Muscle of leg (tissue), 11 donors: Measurements from ENCODE around the gene THY1. TPM values are rescaled to one million over a fixed set of nuclear protein-coding genes. Genes with fewer than 3 reads are reported as not detected.
A peak's percentile ranks its signal among the peaks of the same experiment; 100 is the strongest.
"Not testable (repeated sequence)": the region's sequence is repeated elsewhere in the genome, so short reads cannot be mapped to it uniquely, and the experiment has no call there.

Experiments used
- DNase-seq: peaks from one replicate; pipeline ENCODE4 v3.0.0; 2013
- H3K27ac ChIP-seq: one replicate; pipeline ENCODE4 v1.5.1; 2013; ENCODE audit warnings: mild to moderate bottlenecking, low read length, control low read depth
- H3K27me3 ChIP-seq: one replicate; pipeline ENCODE4 v1.6.1; 2013; ENCODE audit warnings: low read length; ENCODE audit not compliant: control insufficient read depth, insufficient read depth
- H3K36me3 ChIP-seq: one replicate; pipeline ENCODE4 v1.6.1; 2013; ENCODE audit warnings: low read length; ENCODE audit not compliant: control insufficient read depth, insufficient read depth
- H3K4me1 ChIP-seq: one replicate; pipeline ENCODE4 v1.6.1; 2013; ENCODE audit warnings: low read length; ENCODE audit not compliant: control insufficient read depth, insufficient read depth
- H3K4me3 ChIP-seq: one replicate; pipeline ENCODE4 v1.5.1; 2013; ENCODE audit warnings: low read length, control low read depth
- H3K9me3 ChIP-seq: replicated peaks from 2 replicates; pipeline ENCODE4 v1.6.1; 2013; ENCODE audit warnings: low read depth, low read length; ENCODE audit not compliant: control insufficient read depth
- WGBS: methylation state at CpG from one replicate; pipeline ENCODE4 v1.1.5; 2013; ENCODE audit warnings: missing lambda C conversion rate; ENCODE audit not compliant: insufficient coverage; 5-methylcytosine and 5-hydroxymethylcytosine counted together
- polyA plus RNA-seq, 8 donors: library from polyadenylated mRNA; unstranded; fragments of 120-200 nt; gene quantifications; one replicate each; pipeline versions ENCODE4 v1.2.1 to v1.2.3, GENCODE V29; 2013; ENCODE audit warnings: inconsistent platforms in 1 of 8, low replicate concordance in 1 of 8; ENCODE audit not compliant: insufficient read length in 8 of 8, insufficient read depth in 1 of 8
- total RNA-seq: library from RNA; stranded (reverse); fragments of 120-200 nt; gene quantifications from one replicate; pipeline ENCODE4 v1.2.4, GENCODE V29; 2013

Gene THY1
- total and polyA plus RNA-seq, 9 donors, result 89.3 to 202 (median 161) TPM

DNA sequence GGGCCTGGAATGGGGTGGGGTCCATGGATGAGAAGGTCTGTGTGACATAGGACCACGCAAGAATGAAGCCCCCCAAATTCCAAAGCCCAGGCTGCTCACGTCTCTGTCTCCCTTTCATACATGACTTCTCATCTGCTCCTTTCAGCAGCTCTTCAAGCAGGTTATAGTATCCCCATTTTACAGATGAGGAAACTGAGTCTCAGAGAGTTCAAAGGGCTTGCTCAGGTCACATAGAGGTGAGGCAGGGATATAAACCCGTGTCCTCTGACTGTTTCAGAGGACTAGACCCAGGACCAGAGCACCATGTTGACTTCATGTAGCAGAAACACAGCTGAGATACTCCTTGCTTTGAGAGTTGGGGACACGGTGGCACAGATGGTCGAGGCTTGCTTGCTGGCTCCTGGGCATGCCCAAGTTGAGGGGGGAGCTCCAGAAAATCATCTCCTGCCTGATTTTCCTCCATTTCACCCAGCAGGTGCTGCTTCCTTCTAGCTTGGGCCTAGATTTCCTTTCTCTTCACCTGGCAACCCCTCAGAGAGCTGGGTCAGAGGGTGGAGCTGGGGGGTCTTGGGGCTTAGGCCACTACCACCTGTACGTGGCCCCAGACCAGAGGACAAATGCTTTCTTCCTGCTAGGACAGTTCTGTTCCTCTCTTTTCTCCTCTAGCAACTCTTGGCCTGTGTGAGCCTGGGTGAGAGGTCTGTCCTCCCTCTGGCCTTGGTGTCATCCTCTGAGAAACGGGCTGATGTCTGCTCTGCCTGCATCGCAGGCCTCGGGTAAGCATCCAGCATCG is 24.1 kb upstream of the THY1 start:
- peak overlapping the region; percentile 91 for H3K27ac ChIP-seq
- no peaks in the 10 kb centered on the region for H3K9me3 ChIP-seq
- WGBS, result 60% methylated on average over 6 of the region's 10 CpGs

DNA sequence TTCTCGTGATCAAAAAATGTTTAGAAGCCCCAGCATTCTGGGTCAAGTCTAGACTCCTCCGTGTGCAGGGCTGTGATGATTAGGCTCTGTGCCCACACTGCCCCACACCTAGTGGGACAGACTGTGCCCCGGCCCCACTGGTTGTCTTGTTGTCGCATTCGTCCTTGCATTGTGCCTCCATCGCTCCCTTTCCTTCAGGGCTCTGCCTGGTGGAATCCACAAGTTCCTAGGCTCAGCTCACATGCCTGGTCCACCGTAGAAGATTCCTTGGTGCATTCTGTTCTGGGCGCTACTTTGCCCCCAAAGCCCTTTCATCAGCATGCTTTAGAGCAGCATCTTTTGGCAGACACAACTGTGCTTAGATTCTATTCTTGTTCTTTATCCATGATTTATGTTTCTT is 23.5 kb upstream of the THY1 start:
- Histone ChIP-seq H3K4me1 (peaks cover 38% of the 10 kb centered on the region), H3K4me3 (no peak overlapping the region), H3K27ac (peak overlapping the region; percentile 91), H3K9me3 (no peaks in the 10 kb centered on the region), H3K36me3 (no peaks in the 10 kb centered on the region), H3K27me3 (no peaks in the 10 kb centered on the region)
- 50% methylated on average over 7 of the region's 8 CpGs for WGBS
- peak; percentile 18 for DNase-seq

More for the DNA sequence above, 24.1 kb upstream of the THY1 start:
- Histone ChIP-seq H3K4me1 (peaks cover 38% of the 10 kb centered on the region), H3K4me3 (no peak overlapping the region), H3K36me3 (no peaks in the 10 kb centered on the region), H3K27me3 (no peaks in the 10 kb centered on the region)
- no peak for DNase-seq

DNA sequence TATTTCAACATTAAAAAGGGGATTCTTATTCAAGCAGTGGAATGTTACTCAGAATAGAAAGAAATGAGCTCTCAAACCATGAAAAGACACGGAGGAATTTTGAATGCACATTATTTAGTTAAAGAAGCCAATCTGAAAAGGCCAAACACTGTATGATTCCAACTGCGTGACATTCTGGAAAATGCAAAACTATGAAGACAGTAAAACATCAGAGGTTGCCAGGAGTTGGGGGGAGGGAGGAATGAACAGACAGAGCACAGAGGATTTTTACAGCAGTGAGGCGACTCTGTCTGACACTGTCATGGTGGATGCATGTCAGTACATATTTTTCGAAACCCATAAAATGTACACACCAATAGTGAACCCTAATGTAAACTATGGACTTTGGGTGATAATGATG is 22.9 kb upstream of the THY1 start:
- Histone ChIP-seq H3K4me3 (no peak overlapping the region), H3K27ac (peak overlapping the region; percentile 91), H3K4me1 (peaks cover 38% of the 10 kb centered on the region), H3K27me3 (no peaks in the 10 kb centered on the region), H3K36me3 (no peaks in the 10 kb centered on the region), H3K9me3 (no peaks in the 10 kb centered on the region)
- peak; percentile 98 for DNase-seq
- WGBS, result 22% methylated on average over 1 of the region's 4 CpGs

DNA sequence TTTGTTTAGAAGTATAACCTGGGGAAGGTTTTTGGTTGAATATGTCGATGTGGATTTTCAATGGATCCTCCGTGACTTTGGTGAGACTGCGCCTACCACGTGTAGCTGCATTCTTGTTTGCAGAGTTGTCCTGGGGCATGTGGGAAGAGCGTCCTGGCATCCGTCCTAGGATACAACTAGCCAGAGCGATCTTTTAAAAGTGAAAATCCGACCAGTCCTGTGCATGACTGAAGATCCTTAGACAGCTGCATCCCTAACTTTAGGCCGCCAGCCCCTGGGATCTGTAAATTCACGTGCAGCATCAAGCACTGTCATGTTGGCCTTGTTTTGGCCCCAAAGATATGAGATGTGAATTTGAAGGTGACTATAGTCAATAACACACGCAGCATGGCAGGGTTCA is 22.4 kb upstream of the THY1 start:
- peaks cover 38% of the 10 kb centered on the region for H3K4me1 ChIP-seq
- H3K27me3 ChIP-seq, result no peaks in the 10 kb centered on the region
- DNase-seq, result peak; percentile 85
- H3K9me3 ChIP-seq, result no peaks in the 10 kb centered on the region
- no peak overlapping the region for H3K4me3 ChIP-seq
- H3K36me3 ChIP-seq, result no peaks in the 10 kb centered on the region
- WGBS, result 27% methylated on average over 10 of the region's 11 CpGs
- H3K27ac ChIP-seq, result peak overlapping the region; percentile 91

DNA sequence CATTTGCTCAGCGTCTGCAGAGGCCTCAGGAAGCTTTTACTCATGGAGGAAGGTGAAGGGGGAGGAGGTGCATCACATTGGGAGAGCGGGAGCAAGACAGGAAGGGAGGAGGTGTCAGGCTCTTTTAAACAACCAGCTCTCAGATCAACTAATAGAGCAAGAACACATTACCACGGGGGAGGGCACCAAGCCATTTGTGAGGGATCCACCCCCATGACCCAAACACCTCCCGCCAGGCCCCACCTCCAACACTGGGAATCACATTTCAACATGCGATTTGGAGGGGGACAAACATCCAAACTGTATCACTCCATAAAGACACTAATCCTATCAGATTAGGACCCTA is 18.9 kb upstream of the THY1 start:
- H3K27me3 ChIP-seq, result no peaks in the 10 kb centered on the region
- H3K9me3 ChIP-seq, result no peaks in the 10 kb centered on the region
- H3K4me1 ChIP-seq, result peaks cover 22% of the 10 kb centered on the region
- H3K4me3 ChIP-seq, result no peak overlapping the region
- 58% methylated on average over 4 of the region's 5 CpGs for WGBS
- no peak for DNase-seq
- H3K27ac ChIP-seq, result no peak overlapping the region
- H3K36me3 ChIP-seq, result no peaks in the 10 kb centered on the region

DNA sequence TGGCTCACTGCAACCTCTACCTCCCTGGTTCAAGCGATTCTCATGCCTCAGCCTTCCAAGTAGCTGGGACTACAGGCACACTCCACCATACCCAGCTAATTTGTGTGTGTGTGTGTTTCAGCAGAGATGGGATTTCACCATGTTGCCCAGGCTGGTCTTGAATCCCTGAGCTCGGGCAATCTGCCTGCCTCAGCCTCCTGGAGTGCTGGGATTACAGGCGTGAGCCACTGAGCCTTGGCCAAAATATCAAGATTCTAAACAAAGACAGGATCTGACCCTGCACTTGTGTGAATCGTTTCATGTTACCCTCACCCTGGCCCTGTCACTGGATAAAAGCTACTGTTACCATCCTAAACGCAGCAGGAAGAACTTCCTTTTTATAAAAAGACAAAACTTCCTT is 15.6 kb upstream of the THY1 start:
- 35% methylated on average over 3 of the region's 5 CpGs for WGBS
- Histone ChIP-seq H3K36me3 (no peaks in the 10 kb centered on the region), H3K4me1 (peaks cover 4% of the 10 kb centered on the region), H3K27me3 (no peaks in the 10 kb centered on the region), H3K27ac (no peak overlapping the region), H3K4me3 (no peak overlapping the region), H3K9me3 (no peaks in the 10 kb centered on the region)
- no peak for DNase-seq

DNA sequence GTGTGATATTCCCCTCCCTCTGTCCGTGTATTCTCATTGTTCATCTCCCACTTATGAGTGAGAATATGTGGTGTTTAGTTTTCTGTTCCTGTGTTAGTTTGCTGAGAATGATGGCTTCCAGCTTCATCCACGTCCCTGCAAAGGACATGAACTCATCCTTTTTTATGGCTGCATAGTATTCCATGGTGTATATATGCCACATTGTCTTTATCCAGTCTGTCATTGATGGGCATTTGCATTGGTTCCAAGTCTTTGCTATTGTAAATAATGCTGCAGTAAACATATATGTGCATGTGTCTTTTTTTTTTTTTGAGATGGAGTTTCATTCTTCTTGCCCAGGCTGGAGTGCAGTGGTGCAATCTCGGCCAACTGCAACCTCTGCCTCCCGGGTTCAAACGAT is 14.5 kb upstream of the THY1 start:
- not testable (repeated sequence) for H3K27me3 ChIP-seq, H3K36me3 ChIP-seq, H3K27ac ChIP-seq, H3K9me3 ChIP-seq, DNase-seq, H3K4me3 ChIP-seq
- no CpG with 5 or more reads among the region's 5 CpGs for WGBS
- peaks cover 14% of the 10 kb centered on the region for H3K4me1 ChIP-seq

DNA sequence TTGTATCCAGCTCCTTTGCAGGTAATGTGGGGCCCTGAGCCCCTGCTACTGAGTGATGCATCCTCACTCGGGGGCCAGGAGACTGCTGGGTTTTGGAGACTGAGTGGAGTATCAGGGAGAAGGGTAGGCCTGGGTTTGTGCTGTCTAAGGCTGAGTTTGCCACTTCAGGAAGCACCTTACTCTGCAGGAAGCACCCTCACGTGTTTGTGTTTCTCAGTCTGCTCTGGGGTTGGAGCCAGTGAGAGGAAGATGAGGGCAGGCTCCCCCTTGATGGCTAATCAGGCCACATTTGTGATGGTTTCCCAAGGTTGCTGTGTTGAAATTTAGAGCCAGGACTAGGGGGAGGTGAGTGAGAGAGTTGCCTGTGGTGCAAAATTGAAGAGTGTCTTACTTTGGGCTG is 13.7 kb upstream of the THY1 start:
- Histone ChIP-seq H3K9me3 (no peaks in the 10 kb centered on the region), H3K4me1 (peaks cover 22% of the 10 kb centered on the region), H3K27ac (no peak overlapping the region), H3K4me3 (no peak overlapping the region), H3K36me3 (no peaks in the 10 kb centered on the region), H3K27me3 (no peaks in the 10 kb centered on the region)
- DNase-seq, result no peak
- WGBS, result 67% methylated on average over 2 of the region's 2 CpGs

DNA sequence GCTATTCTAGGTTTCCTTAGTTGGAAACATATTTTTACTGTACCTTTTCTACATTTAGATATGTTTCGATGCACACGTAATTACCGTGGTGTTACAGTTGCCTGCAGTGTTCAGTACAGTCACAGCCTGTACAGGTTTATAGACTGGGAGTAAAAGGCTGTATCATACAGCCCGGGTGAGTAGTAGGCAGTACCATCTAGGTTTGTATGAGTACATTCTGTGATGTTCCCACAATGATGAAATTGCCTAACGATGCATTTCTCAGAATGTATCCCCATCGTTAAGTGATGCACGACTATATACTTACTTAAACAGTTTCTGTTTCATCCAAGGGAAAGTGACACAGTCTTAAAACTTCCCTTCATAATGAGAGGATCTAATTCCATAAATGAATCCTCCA is 13.1 kb upstream of the THY1 start:
- no peak overlapping the region for H3K4me3 ChIP-seq

DNA sequence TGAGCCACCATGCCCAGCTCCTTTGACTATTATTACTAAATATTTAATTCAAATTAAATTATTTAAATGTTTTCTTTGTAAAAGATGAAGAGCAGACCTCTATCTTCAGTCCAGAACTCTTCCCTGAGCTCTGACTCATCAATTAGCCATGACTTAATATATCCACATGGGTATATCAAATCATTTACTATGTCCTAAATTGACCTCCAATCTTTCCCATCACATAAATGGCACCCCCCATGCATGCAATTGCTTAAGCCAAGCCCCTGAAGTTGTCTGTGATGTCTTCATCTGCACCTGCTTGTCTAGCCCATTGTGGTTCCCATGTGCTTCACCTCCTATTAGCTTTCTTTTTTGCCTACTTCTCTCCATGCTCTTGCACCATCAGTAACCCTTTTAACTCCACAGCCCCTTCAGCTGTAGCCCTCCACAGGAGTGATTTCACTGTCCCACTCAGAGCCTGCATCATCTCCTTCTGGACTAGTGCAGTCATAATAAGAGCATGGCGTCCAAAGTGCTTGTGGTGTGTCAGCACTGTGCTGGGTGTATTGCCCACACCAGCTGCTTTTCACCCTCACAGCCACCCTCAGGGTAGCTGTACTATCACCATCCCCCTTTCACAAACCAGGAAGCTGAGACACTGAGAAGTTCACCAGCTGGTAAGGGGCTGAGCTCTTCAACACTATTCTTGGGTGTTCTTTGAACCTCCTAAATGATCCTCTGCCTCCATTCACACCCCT is 11.8 kb upstream of the THY1 start:
- no peak for DNase-seq
- H3K36me3 ChIP-seq, result no peaks in the 10 kb centered on the region
- no peaks in the 10 kb centered on the region for H3K27me3 ChIP-seq
- H3K27ac ChIP-seq, result no peak overlapping the region
- no peak overlapping the region for H3K4me3 ChIP-seq
- H3K4me1 ChIP-seq, result peaks cover 22% of the 10 kb centered on the region
- WGBS, result 83% methylated on average over 1 of the region's 1 CpG
- no peaks in the 10 kb centered on the region for H3K9me3 ChIP-seq

More for the DNA sequence above, 13.1 kb upstream of the THY1 start:
- DNase-seq, result no peak
- Histone ChIP-seq H3K36me3 (no peaks in the 10 kb centered on the region), H3K27ac (no peak overlapping the region), H3K27me3 (no peaks in the 10 kb centered on the region), H3K4me1 (peaks cover 22% of the 10 kb centered on the region), H3K9me3 (no peaks in the 10 kb centered on the region)
- WGBS, result 85% methylated on average over 5 of the region's 7 CpGs
